Medulla oblongata (tissue), 1 donor: ENCODE measurements around the gene STK11.
"Not testable (repeated sequence)": the region's sequence is repeated elsewhere in the genome, so short reads cannot be mapped to it uniquely, and the experiment has no call there.

Experiments
- DNase-seq: peaks from one replicate; pipeline ENCODE4 v3.0.0-alpha.2; 2015; ENCODE audit errors: extremely low spot score

STK11 gene

DNA sequence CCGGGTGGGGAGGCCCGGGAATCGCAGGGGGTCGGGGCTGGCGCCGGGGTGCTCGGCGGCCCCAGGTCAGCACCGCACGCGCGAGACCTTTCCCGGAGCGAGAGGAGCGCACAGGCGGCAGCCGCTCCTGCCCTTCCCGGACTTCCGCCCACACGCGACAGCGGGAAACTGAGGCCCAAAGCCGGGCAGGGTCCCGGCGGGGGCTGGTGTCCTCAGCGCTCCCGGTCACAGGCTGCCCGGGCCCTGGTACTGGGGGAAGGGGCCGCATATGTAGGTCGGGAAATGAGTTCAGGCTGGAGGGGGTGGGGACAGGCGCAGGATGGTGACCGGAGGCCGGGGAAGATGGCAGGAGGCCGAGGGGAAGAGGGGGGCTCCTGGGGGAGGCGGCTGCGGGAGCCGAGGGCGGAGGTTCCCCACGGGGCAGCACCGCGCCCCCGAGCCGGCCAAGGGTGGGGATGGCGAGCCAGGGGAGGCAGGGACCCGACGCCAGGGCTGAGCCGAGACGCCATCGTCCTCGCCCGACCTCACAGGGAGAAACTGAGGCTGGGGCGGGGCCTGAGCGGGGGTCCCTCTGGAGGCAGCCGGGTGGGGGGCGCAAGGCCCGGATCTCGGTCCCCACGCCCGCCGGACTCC is 31.6 kb downstream of the STK11 start:
- DNase-seq: no peak

DNA sequence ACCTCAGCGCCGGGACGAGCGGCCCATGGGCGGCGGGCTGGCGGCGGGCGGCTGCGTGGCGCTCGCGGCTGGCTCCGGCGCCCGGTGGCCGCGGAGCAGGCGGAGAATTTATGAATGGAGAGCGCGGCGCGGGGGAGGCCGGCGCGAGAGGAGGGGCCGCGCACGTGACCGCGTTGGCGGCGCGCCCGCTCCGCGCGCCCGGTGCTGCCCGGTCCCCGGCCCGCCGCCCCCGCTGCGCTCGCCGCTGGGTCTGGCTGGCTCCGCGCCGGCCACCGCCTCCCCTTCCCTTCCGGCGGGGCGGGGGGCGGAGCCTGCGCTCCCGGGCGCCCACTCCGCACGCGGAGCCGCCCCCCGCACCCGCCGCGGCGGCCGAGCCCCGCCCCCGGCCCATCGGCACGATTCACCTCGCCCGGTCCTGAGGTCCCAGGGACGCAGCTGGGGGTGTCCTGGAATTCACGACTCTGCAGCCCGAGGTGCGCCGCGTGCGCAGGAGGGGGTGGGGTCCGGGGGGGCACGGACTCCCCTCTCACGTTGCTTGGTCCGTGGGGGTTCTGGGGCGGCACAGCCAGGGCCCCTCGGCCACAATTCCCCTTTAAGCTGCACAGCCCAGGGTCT is 32.3 kb downstream of the STK11 start, which contains the start of gene CBARP:
TSS of gene CBARP (minus strand) at position 252 of the 615 bp plus-strand sequence. CDS start 1,905 bp downstream, outside the sequence.
- no peak for DNase-seq

DNA sequence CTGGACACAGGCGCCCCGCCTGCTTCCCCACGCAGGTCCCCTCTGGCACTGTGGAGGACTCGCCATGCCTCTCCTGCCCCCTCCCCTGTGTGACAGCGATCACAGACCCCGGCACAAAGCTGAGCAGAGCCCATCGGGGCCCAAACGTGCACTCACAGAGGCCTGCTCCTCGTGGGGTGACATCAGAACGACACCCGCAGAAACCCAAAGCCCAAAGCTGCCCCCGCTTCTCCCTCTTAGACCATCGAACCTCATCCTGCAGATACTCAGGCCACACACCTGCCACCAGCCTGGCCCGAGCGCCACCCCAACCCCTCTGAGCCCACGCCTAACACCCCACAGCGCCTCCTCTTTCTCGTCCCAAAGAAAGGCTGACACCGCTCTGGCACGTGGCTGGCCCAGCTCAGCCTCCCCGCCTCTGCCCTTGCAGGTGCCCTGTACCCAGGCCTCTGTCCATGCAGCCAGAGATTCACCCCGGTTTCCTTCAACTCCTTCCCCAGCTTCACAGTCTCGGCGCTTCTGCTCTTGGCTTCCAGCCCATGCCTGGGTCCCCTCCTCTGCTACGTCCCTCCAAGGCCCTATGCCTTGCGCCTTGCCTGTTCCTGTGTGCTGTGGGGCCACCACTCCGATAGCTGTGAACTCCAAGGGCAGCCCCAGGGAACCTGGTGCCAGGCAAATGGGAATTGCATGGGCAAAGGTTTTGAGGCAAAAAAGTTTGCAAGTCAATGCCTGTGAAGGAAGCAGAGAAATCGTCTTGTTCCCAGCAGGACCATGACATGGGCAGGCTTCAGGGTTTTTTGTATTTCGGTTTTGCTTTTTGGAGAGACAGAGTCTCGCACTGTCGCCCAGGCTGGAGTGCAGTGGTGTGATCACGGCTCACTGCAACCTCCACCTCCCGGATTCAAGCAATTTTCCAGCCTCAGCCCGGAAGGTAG is 33.1 kb downstream of the STK11 start:
- DNase-seq: no peak

- no peak for DNase-seq
Observed at GRCh38 chr19:1239420-1239795, 33.8 kb downstream of the STK11 start.

DNA sequence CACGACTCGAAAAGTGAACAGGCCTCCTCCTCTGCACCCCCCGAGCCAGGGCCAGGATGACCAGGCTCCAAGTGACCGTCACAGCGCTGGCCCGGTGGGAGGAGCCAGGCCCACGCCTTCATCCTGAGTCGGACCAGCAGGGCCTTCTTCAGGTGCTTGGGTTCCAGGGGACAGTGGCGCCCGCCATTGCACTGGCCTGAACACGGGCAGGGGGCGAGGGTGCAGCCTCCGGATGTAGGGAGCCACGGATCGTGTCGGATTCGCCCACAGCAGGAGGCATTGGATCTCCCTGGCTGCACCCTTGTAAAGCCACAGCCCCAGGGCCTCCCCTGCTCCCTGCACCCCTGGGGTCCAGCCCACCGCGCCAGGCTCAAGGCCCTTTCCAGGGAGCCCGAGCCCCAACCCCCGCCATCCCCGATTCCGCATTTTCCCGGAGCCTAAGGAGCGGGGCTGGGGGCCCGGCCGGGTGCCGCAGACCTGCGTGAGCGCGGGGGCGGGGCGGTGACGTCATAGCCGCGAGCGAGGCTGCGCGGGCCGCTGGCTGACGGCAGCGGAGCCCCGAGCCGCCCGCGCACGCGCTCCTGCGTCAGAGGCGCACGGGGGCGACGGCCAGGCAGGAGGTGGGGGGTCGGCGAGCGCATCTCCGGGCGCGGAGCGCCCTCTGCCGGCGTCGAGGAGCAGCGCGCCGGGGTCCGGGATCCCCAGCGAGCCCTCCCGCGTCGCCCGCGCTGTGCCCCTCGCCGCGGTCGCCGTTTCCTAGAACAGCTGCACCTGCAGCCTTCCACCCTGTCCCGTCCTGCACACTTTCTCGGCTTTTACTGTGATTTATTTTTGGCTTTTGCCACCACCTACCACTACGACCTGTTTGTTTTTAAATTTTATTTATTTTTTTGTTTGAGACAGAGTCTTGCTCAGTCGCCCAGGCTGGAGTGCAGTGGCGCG is 34.5 kb downstream of the STK11 start:
- DNase-seq: peak; percentile 92

DNA sequence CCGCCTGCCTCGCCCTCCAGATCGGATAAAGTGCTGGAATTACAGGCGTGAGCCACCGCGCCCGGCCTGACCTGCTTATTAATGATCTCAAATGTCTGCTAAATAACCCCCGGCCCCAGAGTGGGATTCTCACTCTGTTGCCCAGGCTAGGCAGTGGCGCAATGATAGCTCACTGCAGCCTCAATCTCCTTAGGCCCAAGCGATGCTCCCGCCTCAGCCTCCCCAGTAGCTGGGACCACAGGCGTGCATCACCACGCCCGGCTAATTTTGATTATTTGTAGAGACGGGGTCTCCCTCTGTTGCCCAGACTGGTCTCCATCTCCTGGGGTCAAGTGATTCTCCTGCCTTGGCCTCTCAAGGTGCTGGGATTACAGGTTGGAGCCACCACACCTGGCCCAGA is 35.3 kb downstream of the STK11 start:
- no peak for DNase-seq

- DNase-seq: peak; percentile 95
Observed at GRCh38 chr19:1241417-1242095, 36.0 kb downstream of the STK11 start, which contains the start of gene ATP5F1D. ATP5F1D (plus strand) TSS chr19:1241751; CDS start chr19:1241851, 100 bp downstream.

DNA sequence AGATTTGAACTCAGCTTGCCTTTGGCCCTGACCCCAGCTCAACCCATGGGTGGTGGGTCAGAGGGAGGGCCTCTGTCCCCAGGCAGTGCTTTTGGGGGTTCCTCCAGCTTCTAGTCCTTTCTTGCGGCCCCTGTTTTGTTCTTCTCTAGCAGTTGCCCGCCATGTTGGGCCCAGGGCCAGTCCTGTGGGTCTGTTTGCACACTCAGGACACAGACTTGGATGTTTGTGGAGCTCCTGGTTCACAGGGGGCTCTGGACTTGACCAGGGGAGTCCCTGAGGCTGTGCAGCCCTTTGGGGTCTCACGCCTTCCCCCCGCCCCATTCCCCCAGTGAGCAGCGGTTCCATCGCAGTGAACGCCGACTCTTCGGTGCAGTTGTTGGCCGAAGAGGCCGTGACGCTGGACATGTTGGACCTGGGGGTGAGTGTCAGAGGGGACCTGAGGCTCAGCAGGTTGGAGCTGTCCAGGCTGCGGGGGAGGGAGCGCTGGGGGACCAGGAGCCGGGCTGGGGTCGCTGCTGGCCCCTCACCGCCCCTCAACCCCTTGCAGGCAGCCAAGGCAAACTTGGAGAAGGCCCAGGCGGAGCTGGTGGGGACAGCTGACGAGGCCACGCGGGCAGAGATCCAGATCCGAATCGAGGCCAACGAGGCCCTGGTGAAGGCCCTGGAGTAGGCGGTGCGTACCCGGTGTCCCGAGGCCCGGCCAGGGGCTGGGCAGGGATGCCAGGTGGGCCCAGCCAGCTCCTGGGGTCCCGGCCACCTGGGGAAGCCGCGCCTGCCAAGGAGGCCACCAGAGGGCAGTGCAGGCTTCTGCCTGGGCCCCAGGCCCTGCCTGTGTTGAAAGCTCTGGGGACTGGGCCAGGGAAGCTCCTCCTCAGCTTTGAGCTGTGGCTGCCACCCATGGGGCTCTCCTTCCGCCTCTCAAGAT is 38.5 kb downstream of the STK11 start:
- peak; percentile 92 for DNase-seq

- no peak for DNase-seq
Observed at GRCh38 chr19:1244693-1245451, 39.3 kb downstream of the STK11 start.

GRCh38 chr19:1245494-1246264 is 40.1 kb downstream of the STK11 start:
- DNase-seq: no peak

- not testable (repeated sequence) for DNase-seq
Observed at GRCh38 chr19:1246265-1247087, 40.9 kb downstream of the STK11 start.

- DNase-seq: no peak
Observed at GRCh38 chr19:1247748-1248138, 42.2 kb downstream of the STK11 start.

- DNase-seq: peak; percentile 79
Observed at GRCh38 chr19:1248139-1248785, 42.7 kb downstream of the STK11 start, which contains the start of gene MIDN. MIDN (plus strand) TSS chr19:1248583; CDS start chr19:1250297, 1,714 bp downstream.

DNA sequence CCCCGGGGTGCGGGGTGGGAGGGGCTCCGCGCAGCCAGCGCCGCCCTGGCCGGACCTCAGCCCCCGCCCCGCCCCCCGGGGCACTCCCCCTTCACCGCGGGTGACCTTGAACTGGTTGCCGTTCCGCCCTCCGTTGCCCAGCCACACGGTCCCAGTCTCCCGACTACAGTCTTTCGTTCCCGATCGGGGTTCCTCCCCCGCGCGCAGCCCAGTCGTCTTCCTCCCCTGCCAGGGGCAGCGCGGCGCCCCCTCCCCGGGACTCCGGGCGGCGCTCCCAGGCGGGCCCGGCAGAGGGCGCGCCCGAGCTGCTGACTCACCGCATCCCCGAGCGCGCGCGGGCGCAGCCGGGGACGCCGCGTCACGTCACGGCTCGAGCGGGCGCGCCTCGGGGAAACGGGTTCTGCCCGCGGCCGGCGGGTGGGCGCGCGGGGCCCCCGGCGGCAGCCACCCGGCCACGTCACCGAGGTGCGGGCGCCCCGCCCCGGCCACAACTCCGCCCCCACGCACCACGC is 43.3 kb downstream of the STK11 start:
- DNase-seq: peak; percentile 82

DNA sequence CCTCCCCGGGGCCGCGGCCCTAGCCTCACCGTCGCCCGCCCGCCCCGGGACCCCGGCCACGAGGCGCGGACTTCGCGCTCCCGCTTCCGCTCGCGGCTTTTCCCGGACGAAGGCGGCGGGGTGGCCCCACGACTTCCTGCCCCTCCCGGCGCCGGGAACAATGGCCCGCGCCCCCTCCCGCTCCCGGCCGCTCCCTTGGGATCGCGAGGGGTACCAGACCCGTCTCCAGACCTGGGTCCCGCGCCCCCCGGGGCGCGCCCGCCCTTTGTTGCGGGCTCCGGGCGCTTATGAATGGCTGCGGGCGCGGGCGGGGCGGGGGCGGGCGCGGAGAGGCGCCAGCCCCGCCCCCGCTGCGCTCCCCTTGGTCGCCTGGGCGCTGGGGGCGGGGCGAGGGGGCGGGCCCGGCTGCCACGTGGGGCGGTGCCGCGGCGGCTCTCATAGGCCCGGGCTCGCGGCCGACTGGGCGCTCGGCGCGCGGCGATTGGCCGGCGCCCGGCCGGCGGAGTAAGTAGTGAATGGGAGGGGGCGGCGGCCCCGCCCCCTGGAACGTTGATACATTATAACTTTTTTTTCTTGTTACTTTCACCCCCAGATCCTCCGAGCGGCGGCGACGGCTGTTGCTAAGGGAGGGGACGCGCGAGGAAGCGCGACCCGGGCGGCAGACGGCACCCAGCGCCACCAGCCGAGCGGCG is 43.9 kb downstream of the STK11 start:
- peak; percentile 96 for DNase-seq

DNA sequence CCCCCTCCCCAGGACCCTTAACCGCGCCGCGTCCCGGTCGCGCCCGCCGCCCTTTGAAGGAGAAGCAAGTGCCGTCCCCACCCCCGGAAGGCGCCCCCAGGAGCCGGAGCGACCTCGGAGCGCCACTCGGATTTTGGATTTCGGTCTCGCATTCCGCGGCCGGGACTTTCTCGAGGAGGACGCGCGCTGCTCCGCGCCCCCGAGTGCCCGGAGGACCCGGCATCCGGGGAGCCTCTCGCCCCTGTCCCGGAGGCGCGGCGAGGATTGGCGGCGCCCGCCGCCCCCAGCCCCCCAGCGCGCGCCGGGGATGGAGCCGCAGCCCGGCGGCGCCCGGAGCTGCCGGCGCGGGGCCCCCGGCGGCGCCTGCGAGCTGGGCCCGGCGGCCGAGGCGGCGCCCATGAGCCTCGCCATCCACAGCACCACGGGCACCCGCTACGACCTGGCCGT is 44.4 kb downstream of the STK11 start:
- no peak for DNase-seq
